Activated CD8-positive, alpha-beta memory T cell treated with anti-CD3 and anti-CD28 coated beads, Interleukin-2, amount 50 U/mL, for 1 hour (primary cell): ENCODE results near the gene UBN1.
"Not testable (repeated sequence)": the region's sequence is repeated elsewhere in the genome, so short reads cannot be mapped to it uniquely, and the experiment has no call there.

Experiments
- DNase-seq: peaks from one replicate; pipeline ENCODE4 v3.0.0-alpha.2; 2020; ENCODE audit errors: extremely low read depth

UBN1 gene

DNA sequence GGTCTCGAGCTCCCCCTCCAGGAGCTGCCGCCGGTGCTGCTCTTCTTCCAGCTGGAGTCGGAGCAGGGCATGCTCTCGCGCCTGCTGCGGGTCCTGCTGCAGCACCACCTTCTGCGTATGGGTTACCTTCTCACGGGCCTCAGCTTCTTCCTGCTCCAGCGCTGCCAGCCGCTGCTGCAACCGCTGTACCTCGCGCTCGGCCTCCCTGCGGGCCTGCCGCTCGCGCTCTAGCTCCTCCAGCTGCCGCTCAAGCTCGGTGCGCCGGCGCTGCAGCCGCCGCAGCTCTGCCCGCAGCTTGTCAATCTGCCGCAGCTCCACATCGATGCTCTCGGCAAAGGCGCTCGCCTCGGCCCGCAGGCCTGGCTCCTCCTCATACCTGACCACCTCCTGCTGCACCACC lies 36.9 kb downstream of the UBN1 start:
- DNase-seq, result no peak

DNA sequence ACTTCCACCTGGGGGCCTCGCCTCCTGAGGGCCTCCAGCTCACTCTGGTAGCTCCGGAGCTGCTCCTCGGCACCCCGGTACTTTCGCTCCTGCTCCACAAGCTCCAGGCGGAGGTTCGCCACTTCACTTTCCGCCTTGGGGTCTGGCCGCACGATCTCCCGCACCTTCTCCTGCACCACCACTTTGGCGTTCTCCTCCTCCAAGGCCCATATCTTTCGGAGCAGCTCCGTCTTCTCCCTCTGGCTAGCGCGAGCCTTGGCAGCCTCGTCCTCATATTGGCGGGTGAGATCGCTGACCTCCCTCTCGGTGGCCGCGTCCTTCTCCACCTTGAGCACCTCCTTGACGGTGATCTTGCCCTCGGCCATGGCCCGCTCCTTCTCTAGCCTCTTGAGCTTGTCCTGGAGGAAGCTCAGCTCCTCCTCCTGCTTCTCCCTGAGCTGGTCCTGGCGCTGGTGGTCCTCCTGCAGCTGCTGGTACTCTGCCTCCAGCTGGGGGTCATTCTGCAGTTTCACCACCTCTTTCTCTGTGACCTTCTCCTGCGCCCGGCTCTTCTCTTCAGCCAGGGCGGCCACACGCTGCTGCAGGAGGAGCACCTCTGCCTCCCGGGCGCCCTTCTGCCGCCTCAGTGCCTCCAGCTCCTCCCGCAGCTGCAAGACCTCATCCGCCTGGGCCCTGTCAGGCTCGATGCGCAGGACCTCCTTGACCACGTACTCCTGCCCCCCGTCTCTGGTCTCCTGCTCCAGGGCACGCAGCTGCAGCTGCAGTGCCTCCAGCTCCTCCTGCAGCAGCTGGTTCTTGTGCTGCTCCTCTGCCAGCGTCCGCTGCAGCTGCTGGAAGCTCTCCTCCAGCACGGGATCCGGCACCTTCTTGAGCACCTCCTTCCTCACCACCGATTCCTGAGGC lies 37.9 kb downstream of the UBN1 start:
- DNase-seq, result no peak

DNA sequence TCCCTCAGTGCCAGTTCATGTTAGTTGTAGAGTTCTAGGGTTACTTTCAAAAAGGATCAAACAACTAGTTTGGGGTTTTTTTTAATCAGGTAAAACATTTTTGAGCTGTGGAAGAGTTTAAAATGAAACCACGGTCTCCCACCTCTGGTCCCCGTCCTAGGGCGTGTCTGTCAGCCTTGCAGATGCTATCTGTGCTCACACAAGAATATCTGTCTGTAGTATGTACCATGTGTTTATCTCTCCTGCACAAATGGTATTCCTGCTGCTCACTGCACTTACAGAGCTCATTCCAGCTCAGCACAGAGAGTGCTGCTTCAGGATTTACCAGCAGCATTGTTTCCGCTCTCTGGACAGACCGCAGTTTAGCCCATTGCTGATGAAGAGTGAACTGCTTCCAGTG lies 38.9 kb downstream of the UBN1 start:
- DNase-seq, result no peak

DNA sequence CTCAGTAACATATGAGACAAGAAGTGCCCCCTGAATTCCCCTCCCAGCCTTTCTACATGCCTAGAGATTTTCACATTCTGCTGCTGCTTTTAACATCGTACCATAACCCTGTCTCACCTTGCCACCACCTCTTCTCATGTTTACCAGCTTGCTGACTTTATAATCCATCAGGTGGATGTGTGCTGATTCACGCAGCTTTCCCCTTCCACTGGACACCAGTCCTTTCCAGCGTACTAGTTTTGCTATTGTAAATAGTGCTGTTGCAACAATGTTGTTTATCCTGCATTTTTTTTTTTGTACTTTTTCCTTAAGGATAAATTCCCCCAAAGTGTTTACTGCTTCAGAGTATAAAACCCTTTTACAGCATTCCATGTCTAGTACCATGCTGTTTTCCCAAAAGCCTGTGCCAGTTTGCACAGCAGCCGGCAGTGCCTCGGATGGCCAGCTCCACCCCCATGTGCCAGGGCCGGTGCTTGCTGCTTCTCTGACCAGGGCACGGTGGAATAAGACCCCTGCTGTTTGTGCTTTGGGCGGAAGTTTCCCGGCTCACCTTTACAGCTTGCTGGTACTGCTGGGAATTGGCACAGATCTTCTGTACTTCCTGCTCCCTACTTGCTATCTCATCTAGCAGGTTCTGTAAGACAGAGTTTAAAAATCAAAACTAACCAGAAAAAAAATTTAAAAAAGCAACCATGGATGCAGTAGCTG lies 41.3 kb downstream of the UBN1 start:
- no peak for DNase-seq

DNA sequence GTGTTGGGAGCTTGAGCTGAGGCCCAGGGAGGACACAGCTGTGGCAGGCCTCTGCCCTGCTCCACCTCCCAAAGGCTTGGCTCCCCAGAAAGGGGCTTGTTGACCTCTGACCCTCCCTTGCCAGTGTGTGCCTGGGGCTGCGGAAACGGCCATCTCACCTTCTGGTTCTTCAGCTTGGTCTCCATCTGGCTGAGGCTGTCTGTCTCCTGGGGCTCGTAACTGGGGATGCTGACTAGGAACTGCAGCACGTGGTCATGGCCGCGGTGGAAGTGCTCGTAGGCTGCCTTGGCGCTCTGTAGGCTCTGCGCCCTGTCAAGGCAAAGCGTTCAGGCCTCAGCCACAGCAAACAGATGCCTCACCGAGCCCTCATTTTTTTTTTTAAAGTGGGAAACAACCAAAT lies 42.7 kb downstream of the UBN1 start:
- DNase-seq, result no peak

DNA sequence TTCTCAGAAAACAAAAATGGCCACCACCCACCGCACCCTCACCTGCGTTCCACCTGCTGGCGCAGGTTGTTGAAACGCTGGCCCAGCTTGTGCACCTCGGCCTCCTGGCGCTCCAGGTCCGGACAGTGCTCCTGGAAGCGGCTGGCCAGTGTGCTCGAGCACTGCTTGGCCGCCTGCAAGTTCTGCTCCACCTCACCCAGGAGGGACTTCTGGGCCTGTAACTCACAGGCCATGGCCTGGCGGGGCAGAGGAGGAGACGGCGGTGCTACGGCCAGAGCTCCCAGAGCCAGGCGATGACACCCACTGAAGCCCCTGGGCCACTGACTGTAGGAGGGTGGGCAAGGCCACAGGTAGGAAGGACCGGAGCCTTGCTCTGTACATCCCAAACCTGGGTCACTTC lies 43.4 kb downstream of the UBN1 start:
- no peak for DNase-seq

DNA sequence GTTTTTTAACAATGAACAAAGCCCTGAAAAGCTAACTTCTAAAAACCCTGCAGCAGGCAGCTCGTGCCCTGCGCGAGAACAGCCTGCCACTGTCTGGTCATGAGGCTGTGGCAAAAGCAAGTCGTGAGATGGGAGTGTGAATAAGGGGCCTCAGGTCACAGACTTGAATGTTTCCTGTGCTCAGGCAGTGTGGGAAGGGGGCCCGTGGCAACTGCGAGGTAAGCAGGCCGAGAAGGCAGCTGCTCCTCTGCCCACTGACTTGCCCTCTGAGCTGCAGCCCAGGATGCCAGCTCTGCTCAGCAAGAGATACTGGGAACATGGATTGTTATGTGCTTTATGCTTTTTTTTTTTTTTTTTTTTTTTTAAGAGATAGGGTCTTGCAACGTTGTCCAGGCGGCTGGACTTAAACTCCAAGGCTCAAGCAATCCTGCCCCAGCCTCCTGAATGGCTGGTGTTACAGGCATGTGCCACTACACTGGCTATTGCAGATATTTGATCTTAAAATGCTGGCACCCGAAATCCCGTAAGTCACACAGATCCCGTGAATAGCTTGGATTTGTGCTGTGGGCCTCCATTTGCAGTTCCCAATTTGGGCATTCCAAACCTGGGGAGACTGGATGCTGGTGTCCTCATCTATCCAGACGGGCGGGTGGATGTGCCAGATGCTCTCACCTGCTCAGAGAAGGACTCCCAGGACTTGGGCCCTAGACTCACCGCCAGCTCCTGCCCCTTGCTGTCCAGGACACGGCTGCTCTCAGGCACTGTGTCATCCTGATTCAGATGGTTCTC lies 44.0 kb downstream of the UBN1 start:
- no peak for DNase-seq

DNA sequence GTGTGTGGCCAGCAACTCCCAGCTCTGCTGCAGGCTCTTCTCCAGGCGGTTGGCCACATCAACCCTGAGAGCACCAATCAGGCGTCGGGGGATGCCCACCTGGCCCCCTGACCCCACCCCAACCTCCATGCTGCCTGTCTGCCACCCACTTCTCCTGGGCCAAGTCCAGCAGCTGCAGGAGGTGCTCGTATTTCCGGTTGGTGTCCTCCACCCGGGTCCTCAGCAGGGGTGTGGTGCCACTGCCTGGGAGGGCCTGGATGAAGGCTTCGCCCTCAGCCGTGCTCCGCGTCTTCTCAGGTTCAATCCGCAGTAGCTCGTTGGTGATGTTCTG lies 44.6 kb downstream of the UBN1 start:
- no peak for DNase-seq

DNA sequence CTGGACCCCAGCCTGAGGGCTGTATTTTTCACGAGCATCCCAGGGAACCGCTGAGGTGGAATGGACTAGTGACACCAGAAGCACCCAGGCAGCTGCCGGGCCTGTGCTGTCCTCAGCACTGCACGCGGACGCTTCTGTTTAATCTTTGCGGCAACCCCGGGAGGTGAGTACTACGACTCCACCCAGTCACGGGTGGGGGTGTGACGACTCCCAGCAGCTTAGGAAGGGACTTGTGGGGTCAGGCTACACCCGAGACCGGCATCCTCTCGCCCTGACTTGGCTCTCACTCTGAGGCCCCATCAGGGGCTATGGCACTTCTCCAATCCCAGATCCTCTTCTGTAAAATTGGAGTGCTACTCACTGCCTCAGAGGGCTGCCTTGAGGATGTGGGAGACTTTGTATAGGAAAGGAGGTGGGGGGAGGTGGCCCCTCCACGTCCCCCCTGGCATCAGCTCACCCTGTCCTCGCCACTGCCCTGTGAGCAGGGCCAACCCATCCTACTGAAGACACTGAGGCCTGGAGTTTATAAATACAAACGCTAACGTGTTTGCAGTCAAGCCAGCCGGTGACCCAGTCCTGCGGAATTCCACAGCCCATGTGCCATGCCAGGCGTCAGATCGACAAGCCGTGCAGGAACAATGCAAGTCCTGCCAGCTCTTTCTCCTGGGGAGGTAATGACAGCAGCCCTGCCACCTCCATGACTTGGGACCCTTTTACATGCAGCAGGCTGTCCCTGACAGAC lies 45.3 kb downstream of the UBN1 start:
- no peak for DNase-seq

DNA sequence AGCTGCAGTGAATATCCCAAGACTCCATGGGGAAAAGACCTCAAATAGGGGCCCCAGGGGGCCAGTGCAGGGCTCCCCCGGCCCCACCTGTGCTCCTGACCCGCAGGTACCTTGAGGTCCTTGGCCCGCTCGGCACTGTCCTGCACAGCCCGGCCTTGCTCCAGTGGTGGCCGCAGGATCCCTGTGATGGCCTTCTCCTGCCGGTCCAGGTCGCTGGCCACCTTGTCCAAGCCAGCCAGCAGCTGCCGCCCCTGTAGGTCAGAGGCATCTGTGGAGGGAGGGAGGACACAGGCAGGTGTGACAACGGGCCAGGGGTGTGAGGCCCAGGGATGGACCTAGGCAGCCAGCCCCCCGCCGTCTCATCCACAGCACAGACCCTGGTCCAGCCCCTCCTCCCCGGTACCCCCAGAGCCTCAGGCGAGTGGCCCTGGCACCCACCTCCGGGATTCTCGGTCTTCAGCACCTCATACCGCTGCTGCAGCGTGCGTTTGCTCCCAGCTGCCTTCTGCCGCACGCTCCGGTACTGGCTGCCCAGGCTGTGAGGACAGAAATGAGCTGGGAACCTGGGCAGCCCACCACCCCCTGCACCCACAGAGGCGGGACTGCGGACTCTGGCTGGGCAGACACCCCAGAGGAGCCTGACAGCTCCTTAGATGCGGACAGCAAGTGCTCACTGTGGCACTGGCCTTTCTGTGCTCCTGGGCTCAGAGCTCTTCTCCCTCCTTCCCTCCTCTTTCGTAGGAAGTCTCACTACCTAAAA lies 46.0 kb downstream of the UBN1 start:
- no peak for DNase-seq

DNA sequence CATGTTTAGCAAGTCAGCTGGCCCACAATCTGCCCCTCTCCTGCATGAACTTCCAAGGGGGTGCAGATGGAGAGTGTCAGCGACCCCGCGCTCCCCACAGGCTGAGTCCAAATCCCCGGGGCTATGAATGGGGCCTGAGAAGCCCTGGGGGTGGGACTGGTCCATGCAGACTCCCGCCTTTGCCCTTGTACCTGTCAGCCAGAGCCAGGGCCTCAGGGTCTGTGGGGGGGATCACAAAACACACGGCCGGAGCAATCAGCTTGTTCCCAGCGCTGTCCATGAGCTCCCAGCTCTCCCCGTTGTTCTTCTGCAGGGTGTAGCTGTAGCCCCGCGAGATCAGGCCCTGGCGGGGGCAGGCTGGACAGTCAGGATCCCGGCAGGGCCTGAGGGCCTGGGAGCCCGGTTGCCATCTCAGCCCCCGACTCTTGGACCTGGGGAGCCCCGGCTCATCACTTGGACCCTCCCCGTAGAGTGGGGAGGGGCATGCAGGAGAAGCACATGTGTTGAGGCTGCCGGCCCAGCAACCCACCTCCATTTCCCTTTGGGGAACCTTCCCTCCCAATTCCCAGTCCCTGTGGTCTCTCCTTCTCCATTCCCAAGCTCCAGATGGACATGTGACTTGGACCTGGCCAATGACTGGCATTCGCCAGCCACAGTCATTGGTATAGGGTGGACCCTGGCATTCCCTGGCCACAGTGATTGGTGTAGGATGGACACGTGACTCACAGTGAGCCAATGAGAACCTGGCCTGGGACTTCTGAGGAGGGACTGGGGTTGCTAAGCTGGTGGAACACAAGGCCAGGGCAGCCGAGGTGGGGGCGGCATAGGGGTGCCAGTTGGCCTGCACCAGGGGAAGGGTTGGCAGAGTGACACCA lies 47.2 kb downstream of the UBN1 start:
- DNase-seq, result no peak

DNA sequence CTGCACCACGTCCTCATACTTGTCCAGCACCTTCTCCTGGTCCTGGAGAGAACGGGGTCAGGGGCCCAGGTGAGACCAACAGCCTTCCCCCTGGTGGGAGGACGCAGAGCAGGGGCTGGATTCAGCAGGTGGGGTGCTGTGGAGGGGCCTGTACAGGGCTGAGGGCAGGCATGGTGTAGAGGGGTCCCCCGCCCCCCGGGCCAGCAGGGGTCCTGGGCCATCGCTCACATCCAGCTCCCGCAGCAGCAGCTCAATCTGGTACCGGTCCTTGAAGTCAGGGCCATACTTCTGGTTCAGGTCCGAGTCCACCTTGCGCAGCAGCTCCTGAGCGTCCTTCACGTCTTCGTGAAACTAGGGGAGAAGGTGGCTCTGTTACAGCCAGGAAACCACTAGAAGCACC lies 48.1 kb downstream of the UBN1 start:
- DNase-seq, result no peak

DNA sequence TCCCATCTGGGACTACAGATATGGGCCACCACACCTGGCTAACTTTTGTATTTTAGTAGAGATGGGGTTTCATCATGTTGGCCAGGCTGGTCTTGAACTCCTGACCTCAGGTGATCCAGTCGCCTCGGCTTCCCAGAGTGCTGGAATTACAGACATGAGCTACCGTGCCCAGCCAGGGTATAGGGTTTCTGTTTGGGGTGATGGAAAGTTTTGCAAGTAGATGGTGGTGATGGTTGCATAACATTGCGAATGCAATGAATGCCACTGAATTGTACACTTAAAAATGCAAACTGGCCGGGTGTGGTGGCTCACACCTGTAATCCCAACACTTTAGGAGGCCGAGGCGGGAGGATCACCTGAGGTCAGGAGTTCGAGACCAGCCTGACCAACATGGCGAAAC lies 49.5 kb downstream of the UBN1 start:
- DNase-seq, result not testable (repeated sequence)

DNA sequence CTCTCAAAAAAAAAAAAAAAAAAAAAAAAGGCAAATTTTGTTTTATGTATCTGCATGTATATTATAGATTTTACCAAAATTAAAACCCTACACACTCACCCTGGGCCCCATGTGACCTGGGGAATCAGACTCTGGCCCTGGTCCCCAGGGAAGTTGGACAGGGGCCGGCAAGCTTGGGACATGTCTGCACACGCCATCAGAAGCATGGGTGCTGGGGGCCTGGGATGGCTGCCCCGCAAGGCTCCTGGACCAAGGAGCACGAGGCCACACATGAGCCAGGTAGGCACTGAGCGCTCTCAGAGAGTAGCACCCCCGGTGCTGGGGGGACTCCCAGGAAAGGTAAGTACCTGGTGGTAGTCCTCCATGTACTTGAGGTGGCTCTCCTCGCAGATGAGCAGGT lies 50.0 kb downstream of the UBN1 start:
- DNase-seq, result no peak

DNA sequence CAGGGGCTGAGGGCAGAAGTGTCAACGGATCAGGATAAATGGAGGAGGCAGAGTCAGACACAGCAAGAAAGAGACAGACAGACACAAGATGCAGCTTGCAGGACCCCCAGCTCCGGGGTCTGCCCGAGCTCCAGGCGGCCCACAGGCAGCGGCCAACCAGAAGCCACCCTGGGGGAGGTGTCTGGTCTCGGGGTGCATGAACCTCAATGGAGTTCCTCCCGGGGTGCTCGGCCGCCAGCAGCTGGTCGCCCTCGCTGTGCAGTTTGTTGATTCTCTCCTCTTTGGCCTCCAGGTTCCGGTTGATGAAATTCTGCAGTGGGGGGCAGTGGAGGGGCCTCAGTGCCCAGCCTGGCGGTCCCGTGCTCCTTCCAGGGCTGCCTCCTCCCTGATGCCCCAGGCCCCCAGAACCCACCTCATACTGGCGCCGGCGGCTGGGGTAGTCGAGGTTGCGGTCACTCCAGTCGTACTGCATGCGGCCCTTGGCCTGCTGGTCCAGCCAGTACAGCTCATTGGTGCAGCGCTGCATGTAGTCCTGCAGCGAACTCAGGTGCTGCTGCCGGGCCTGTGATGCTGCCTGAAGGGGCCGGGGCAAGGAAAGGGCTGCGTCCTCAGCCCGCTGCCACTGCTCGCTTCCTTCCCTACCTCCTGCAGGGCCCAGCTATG lies 51.7 kb downstream of the UBN1 start:
- no peak for DNase-seq

DNA sequence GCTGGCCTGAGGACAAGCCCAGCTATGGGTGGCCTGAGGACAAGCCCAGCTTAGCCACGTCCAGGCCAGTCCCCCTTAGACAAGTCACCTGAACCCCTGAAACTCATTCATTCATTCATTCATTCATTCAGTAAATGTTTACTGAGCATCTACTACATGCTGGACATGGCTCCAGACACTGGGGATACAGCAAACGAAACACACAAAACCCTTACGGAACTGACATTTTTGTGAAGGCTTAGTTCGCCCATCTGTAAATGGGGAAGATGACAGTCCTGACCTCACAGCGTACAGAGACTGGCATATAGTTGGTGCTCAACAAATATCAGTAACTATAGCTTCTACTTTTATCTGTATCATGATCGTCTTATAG lies 52.2 kb downstream of the UBN1 start:
- DNase-seq, result no peak

DNA sequence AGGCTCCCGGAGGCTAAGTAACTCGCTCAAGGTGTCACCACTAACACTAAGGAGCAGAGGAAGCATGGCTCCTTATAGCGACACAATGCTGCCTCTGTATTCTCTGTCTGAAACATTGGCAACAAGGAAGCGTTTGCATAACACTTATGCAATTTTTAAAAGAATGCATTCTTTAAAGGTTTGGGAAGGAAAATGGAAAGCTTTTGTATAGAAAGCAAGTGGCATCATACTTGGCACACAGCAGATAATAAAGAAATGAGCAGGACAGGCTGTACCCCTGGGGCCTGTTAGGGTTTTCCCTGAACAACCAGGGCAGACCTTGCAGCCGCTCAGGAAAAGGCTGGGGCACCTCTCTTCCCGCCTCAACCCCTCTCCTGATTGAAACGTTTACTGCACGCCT lies 52.8 kb downstream of the UBN1 start:
- DNase-seq, result no peak

DNA sequence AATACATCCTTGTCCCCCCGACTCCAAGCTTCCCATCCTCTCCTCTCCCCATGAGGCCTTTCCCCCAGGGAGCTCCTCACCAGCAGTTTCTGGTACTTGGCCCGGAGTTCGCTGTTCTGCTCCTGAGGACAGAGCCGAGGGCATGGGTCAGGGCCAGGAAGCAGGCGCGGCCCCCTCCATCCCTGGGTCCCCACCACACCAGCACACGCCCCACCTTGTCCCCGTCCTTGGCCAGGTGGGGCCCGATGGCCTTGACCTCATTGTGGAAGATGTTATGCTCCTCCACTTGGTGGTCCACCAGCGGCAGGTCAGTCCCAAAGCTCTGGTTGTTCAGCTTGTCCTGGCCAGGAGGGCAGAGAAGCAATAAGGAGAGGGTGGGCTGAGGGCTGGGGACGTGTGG lies 53.5 kb downstream of the UBN1 start:
- DNase-seq, result no peak

DNA sequence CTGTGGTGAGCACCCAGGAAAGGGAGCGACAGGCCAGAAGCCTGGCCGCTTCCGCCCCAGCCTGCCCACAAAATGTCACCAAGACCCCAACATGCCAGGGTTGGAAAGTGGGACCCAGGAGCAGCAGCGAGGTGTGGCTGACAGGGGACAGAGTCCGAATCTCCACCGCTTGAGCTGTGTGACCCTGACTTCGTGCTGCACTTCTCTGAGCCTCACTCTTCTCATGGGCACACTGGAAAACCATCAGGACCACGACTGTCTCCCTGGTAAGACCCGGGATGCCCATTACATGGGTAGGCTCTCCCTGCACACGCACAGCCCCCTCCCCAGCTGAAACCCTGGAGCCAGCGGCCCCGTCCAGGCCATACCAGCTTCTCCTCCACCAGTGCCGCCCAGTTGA lies 54.8 kb downstream of the UBN1 start:
- no peak for DNase-seq
